SH-SY5Y (cell line): ENCODE measurements around the gene PHLDA2.

Source experiments
- GATA2 ChIP-seq: IDR thresholded peaks from 2 replicates; pipeline ENCODE4 v1.6.1; 2011; ENCODE audit warnings: mild to moderate bottlenecking, low read depth, low read length
- GATA3 ChIP-seq: IDR thresholded peaks from 2 replicates; pipeline ENCODE4 v1.6.1; 2011; ENCODE audit warnings: low read depth, mild to moderate bottlenecking, low read length, moderate library complexity

DNA sequence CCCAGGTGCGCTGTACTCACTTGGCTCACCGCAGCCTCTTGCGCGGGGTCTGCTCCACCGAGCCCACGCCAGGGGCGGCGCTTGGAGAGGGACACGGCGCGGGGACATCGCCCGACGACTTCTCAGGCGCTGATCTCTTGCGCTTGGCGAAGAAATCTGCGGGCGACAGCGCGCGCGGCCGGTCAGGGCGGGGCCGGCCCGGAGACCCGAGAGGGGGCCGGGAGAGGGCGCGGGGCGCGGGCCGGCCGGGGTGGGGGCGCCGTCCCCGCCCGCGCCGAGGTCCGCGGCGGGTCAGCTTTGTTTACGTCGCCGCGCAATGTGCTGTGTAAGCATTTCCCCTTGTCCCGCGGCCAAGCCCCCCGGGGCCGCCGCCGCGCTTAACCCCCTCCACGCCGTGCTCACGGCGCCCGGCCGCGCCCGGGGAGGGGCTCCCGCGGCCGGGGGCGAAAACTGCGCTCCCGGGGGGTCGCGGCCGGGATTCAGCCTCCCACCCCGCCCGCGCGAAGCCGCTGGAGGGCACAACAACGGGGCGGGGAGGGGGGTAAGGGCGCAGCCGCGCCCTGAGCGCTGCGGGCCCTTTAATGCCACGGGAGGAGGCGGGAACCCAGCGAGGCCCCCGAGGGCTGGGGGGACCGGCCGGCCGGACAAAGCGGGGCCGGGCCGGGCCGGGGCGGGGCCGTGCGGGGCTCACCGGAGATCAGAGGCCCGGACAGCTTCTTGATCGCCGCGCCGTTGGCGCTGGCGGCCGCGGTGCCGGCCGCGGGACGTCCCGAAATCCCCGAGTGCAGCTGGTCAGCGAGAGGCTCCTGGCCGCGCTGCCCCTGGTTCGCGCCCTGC, 45.0 kb downstream of the PHLDA2 start:
- TF ChIP-seq GATA2 (no peak), GATA3 (no peak)
